ENCODE measurements around the gene TTI1.

- TF ChIP-seq POLR2A (IDR thresholded peaks at IDR 0.05) (no peak), CTCF (IDR thresholded peaks at IDR 0.05) (no peak), EP300 (IDR thresholded peaks at IDR 0.05) (no peak)
Measured at GRCh38 chr20:38029453-38029852, 3.8 kb downstream of the TTI1 start.

Data from ovary (tissue), 3 donors.